Thoracic aorta (tissue), 2 donors: ENCODE data around the gene SPTBN4. TPM values are rescaled to one million over a fixed set of nuclear protein-coding genes. Genes with fewer than 3 reads are reported as not detected.

Source experiments
- ATAC-seq: fragments of 150-250 bp; one replicate; pipeline ENCODE4 v1.8.0; 2017; ENCODE audit warnings: low read depth; ENCODE audit not compliant: insufficient number of reproducible peaks, low FRiP score
- DNase-seq: peaks from one replicate; pipeline ENCODE4 v3.0.0-alpha.2; 2020; ENCODE audit warnings: low spot score
- H3K27ac ChIP-seq, 2 donors: fragments of 200-600 bp; sonication (generic); 1 replicate in 1 of 2; 2 replicates in 1 of 2; pipeline ENCODE4 v1.5.1; 2016; ENCODE audit warnings: mild to moderate bottlenecking in 2 of 2, moderate library complexity in 2 of 2
- H3K27me3 ChIP-seq: fragments of 200-600 bp; sonication (generic); replicated peaks from 2 replicates; pipeline ENCODE4 v1.6.0; 2016; ENCODE audit warnings: mild to moderate bottlenecking; ENCODE audit not compliant: insufficient read depth
- H3K36me3 ChIP-seq: fragments of 200-600 bp; sonication (generic); one replicate; pipeline ENCODE4 v1.5.1; 2016
- H3K4me1 ChIP-seq, 2 donors: fragments of 200-600 bp; sonication (generic); 1 replicate in 1 of 2; 2 replicates in 1 of 2; pipeline versions ENCODE4 v1.5.1 to v1.6.0; 2016; ENCODE audit warnings: low read depth in 2 of 2, mild to moderate bottlenecking in 1 of 2; ENCODE audit not compliant: control insufficient read depth in 1 of 2
- H3K4me3 ChIP-seq: fragments of 200-600 bp; sonication (generic); 2 replicates; pipeline ENCODE4 v1.5.1; 2016; ENCODE audit warnings: mild to moderate bottlenecking
- H3K9me3 ChIP-seq: fragments of 200-600 bp; sonication (generic); 2 replicates; pipeline ENCODE4 v1.5.1; 2016
- CTCF ChIP-seq: fragments of 200-600 bp; sonication (generic); IDR thresholded peaks from one replicate; pipeline ENCODE4 v1.5.1; 2019; ENCODE audit warnings: antibody characterized with exemption
- total RNA-seq, 2 donors: library from RNA; depleted of rRNA; stranded (reverse); fragments of >200 nt; gene quantifications; one replicate each; pipeline versions ENCODE4 v1.1.0 to v1.2.3, GENCODE V29; 2016

The SPTBN4 gene
- total RNA-seq, 2 donors from 2014 or later = 2.0 to 7.0 TPM

GRCh38 chr19:40594255-40594654, 127.5 kb downstream of the SPTBN4 start:
- ATAC-seq = no peak
- Histone ChIP-seq H3K9me3 (no peaks in the 10 kb centered on the region), H3K27me3 (no peaks in the 10 kb centered on the region), H3K4me3 (no peak overlapping the region), H3K4me1 (peaks cover 16 to 17% of the 10 kb centered on the region in 2 donors), H3K27ac (no peak overlapping the region), H3K36me3 (no peaks in the 10 kb centered on the region)
- no peak for DNase-seq
- TF ChIP-seq CTCF = no peak

- no peaks in the 10 kb centered on the region for H3K27me3 ChIP-seq
- H3K9me3 ChIP-seq = no peaks in the 10 kb centered on the region
- no peaks in the 10 kb centered on the region for H3K36me3 ChIP-seq
- DNase-seq = no peak
- no peak overlapping the region for H3K4me3 ChIP-seq
- no peak for ATAC-seq
- TF ChIP-seq CTCF = no peak
- peaks cover 17 to 21% of the 10 kb centered on the region in 2 donors for H3K4me1 ChIP-seq
- no peak overlapping the region for H3K27ac ChIP-seq
Observed at GRCh38 chr19:40594657-40595091, 127.9 kb downstream of the SPTBN4 start.

- Histone ChIP-seq H3K27ac (no peak overlapping the region), H3K4me1 (peaks cover 30 to 35% of the 10 kb centered on the region in 2 donors)
Observed at GRCh38 chr19:40596608-40597328, 130.0 kb downstream of the SPTBN4 start.

GRCh38 chr19:40597329-40597838, 130.6 kb downstream of the SPTBN4 start:
- no peaks in the 10 kb centered on the region for H3K36me3 ChIP-seq
- ATAC-seq (no peak), DNase-seq (no peak)
- no peaks in the 10 kb centered on the region for H3K27me3 ChIP-seq
- H3K27ac ChIP-seq = no peak overlapping the region
- H3K9me3 ChIP-seq = no peaks in the 10 kb centered on the region
- peak overlapping the region; percentile 65 for H3K4me3 ChIP-seq
- TF ChIP-seq CTCF = no peak
- peaks cover 31 to 37% of the 10 kb centered on the region in 2 donors for H3K4me1 ChIP-seq

More at GRCh38 chr19:40596608-40597328, 130.0 kb downstream of the SPTBN4 start:
- Histone ChIP-seq H3K4me3 (peak overlapping the region; percentile 65), H3K36me3 (no peaks in the 10 kb centered on the region), H3K9me3 (no peaks in the 10 kb centered on the region), H3K27me3 (no peaks in the 10 kb centered on the region)
- DNase-seq (no peak), ATAC-seq (no peak)
- TF ChIP-seq CTCF = no peak

GRCh38 chr19:40598121-40598917, 131.5 kb downstream of the SPTBN4 start:
- Histone ChIP-seq H3K9me3 (no peaks in the 10 kb centered on the region), H3K4me3 (peak overlapping the region; percentile 30), H3K27me3 (no peaks in the 10 kb centered on the region), H3K36me3 (no peaks in the 10 kb centered on the region), H3K4me1 (peaks cover 41 to 46% of the 10 kb centered on the region in 2 donors), H3K27ac (peak overlapping the region in 1 of 2 donors; percentile 96)
- ATAC-seq (no peak), DNase-seq (peak; percentile 69)
- TF ChIP-seq CTCF = peak; percentile 97
